Endothelial cell of umbilical vein (primary cell): ENCODE data around the gene AP1B1. TPM values are rescaled to one million over a fixed set of nuclear protein-coding genes. Genes with fewer than 3 reads are reported as not detected.
"Not testable (repeated sequence)": the region's sequence is repeated elsewhere in the genome, so short reads cannot be mapped to it uniquely, and the experiment has no call there.

Experiments used
- BruUV-seq: library from RNA; stranded (reverse); fragments of 400-500 nt; replicated peaks from 2 replicates; lab custom pipeline; 2021; lab: Mats Ljungman, UMichigan
- CTCF ChIA-PET: fragments of 300-600, 350-600 bp; sonication (Branson Sonifier 250); formaldehyde crosslinking; loops from one replicate; lab custom pipeline; 2021; ENCODE audit warnings: antibody characterized with exemption, inconsistent platforms; lab: Charles Lee
- POLR2A ChIA-PET: fragments of 300-600, 350-600 bp; sonication (Branson Sonifier 250); formaldehyde crosslinking; loops from one replicate; lab custom pipeline; 2021; ENCODE audit warnings: antibody characterized with exemption, inconsistent platforms; lab: Charles Lee
- DNase-seq: peaks from one replicate; pipeline ENCODE4 v3.0.0-alpha.2; 2011; ENCODE audit warnings: low read depth, low spot score
- FAIRE-seq: peaks from 2 replicates; lab custom pipeline; 2011; peaks lifted over from hg19 to GRCh38; lab: Jason Lieb, UNC
- H2AFZ ChIP-seq: 2 replicates; pipeline ENCODE4 v1.6.0; 2012; ENCODE audit warnings: low read depth, low read length, control low read depth, inconsistent platforms
- H3K27ac ChIP-seq: 2 replicates; pipeline ENCODE4 v1.5.1; 2011; ENCODE audit warnings: low read depth, mild to moderate bottlenecking, control low read depth, low read length, moderate library complexity; ENCODE audit not compliant: insufficient read depth
- H3K27me3 ChIP-seq, 2 experiments: 2 replicates each; pipeline versions ENCODE4 v1.6.0 to v1.6.1; 2011; ENCODE audit warnings: low read length in 2 of 2, mixed read lengths in 1 of 2; ENCODE audit not compliant: control insufficient read depth in 2 of 2, insufficient read depth in 2 of 2
- H3K36me3 ChIP-seq, 2 experiments: 2 replicates in 1 of 2; 3 replicates in 1 of 2; pipeline ENCODE4 v1.5.1; 2011; ENCODE audit warnings: low read length in 2 of 2, mild to moderate bottlenecking in 1 of 2, moderate library complexity in 1 of 2; ENCODE audit not compliant: control insufficient read depth in 2 of 2, insufficient read depth in 2 of 2; ENCODE audit errors: extremely low read depth in 1 of 2
- H3K4me1 ChIP-seq: 3 replicates; pipeline ENCODE4 v1.5.1; 2011; ENCODE audit warnings: mild to moderate bottlenecking, low read length; ENCODE audit not compliant: control insufficient read depth, insufficient read depth; ENCODE audit errors: extremely low read depth
- H3K4me2 ChIP-seq: 2 replicates; pipeline ENCODE4 v1.6.1; 2011; ENCODE audit warnings: low read length, control low read depth, mixed read lengths; ENCODE audit not compliant: insufficient read depth
- H3K4me3 ChIP-seq, 3 experiments: fragments of 200-600 bp in 1 of 3; sonication (generic), shearing (Covaris generic) in 1 of 3; replicated peaks in 1 of 3; 2 replicates each; pipeline ENCODE4 v1.5.1; 2011 to 2016; ENCODE audit warnings: control low read depth in 3 of 3, low read length in 3 of 3, mild to moderate bottlenecking in 2 of 3, inconsistent platforms in 1 of 3, low read depth in 1 of 3, moderate library complexity in 1 of 3; ENCODE audit not compliant: insufficient read depth in 1 of 3
- H3K79me2 ChIP-seq: 2 replicates; pipeline ENCODE4 v1.6.0; 2012; ENCODE audit warnings: low read length, inconsistent platforms; ENCODE audit not compliant: control insufficient read depth, insufficient read depth
- H3K9ac ChIP-seq: replicated peaks from 2 replicates; pipeline ENCODE3; 2011; ENCODE audit warnings: low read length, control low read depth; ENCODE audit not compliant: insufficient read depth; ENCODE audit errors: extremely low read depth
- H3K9me1 ChIP-seq: replicated peaks from 3 replicates; pipeline ENCODE4 v1.6.0; 2011; ENCODE audit warnings: mild to moderate bottlenecking, low read length; ENCODE audit not compliant: control insufficient read depth, insufficient read depth; ENCODE audit errors: extremely low read depth
- H3K9me3 ChIP-seq: replicated peaks from 2 replicates; pipeline ENCODE4 v1.5.1; 2012; ENCODE audit warnings: low read length, inconsistent platforms; ENCODE audit not compliant: control insufficient read depth, insufficient read depth
- H4K20me1 ChIP-seq: replicated peaks from 2 replicates; pipeline ENCODE3; 2011; ENCODE audit warnings: mild to moderate bottlenecking, low read length; ENCODE audit not compliant: control insufficient read depth, insufficient read depth; ENCODE audit errors: extremely low read depth
- CTCF ChIP-seq, 2 donors: IDR thresholded peaks; 1 replicate in 1 of 2; 2 replicates in 1 of 2; pipeline ENCODE4 v1.5.1; 2011; ENCODE audit warnings: low read length in 2 of 2, mild to moderate bottlenecking in 2 of 2, moderate library complexity in 2 of 2, control low read depth in 1 of 2, inconsistent platforms in 1 of 2, low read depth in 1 of 2; ENCODE audit not compliant: insufficient read depth in 1 of 2; ENCODE audit errors: extremely low read depth in 1 of 2
- EZH2 ChIP-seq: IDR thresholded peaks from 2 replicates; pipeline ENCODE4 v1.6.1; 2012; ENCODE audit warnings: borderline replicate concordance, low read depth, mild to moderate bottlenecking, moderate library complexity, low read length, inconsistent platforms; ENCODE audit not compliant: severe bottlenecking
- FOS ChIP-seq: IDR thresholded peaks from 2 replicates; pipeline ENCODE4 v1.6.1; 2011; ENCODE audit warnings: mild to moderate bottlenecking, low read length, moderate library complexity, borderline replicate concordance; ENCODE audit not compliant: insufficient read depth
- GATA2 ChIP-seq: IDR thresholded peaks from 2 replicates; pipeline ENCODE4 v1.7.0; 2011; ENCODE audit warnings: low read depth, mild to moderate bottlenecking, moderate library complexity, mixed read lengths, low read length; ENCODE audit not compliant: insufficient read length, insufficient read depth
- JUN ChIP-seq: IDR thresholded peaks from 2 replicates; pipeline ENCODE4 v1.6.1; 2011; ENCODE audit warnings: borderline replicate concordance, low read depth; ENCODE audit not compliant: insufficient read length, insufficient read depth
- MAX ChIP-seq: IDR thresholded peaks from 2 replicates; pipeline ENCODE4 v1.6.1; 2011; ENCODE audit not compliant: insufficient read depth, insufficient read length
- POLR2A ChIP-seq: IDR thresholded peaks from 2 replicates; pipeline ENCODE4 v1.6.1; 2012; ENCODE audit warnings: low read depth, mild to moderate bottlenecking, control low read depth, low read length
- POLR2AphosphoS5 ChIP-seq: IDR thresholded peaks from 2 replicates; pipeline ENCODE4 v1.6.1; 2012; ENCODE audit warnings: low read depth, mild to moderate bottlenecking, control low read depth, low read length, moderate library complexity; ENCODE audit not compliant: insufficient read depth
- dilution Hi-C: fragments of 300-500 bp; cut with MboI; formaldehyde crosslinking; loops from one replicate; pipeline ENCODE4 v1.15.0; 2019; ENCODE audit warnings: low sequenced_read_pairs; ENCODE audit not compliant: extremely low pct_ligation_motif_present
- intact Hi-C: fragments of 100-400 bp; cut with micrococcal nuclease; formaldehyde crosslinking; loops from one replicate; pipeline ENCODE4 v1.10.0; 2022
- polyA plus RNA-seq, 4 experiments: library from polyadenylated mRNA; depleted of rRNA in 3 of 4; stranded (reverse) in 3 of 4; unstranded in 1 of 4; fragments of >200 nt; gene quantifications; 2 replicates each; pipeline versions ENCODE4 v1.2.1 to v1.2.3, GENCODE V29; 2011 to 2012; ENCODE audit warnings: missing spikeins in 1 of 4
- total RNA-seq: library from RNA; stranded (reverse); gene quantifications from 2 replicates; pipeline ENCODE4 v1.2.3, GENCODE V29; 2021

Gene AP1B1
- total and polyA plus RNA-seq, 2 donors (not counting 3 experiments of a cell fraction or from before 2014, with no cell fraction given) = 107 to 131 TPM

GRCh38 chr22:29408940-29409339 lies 20.6 kb upstream of the AP1B1 start:
- no peak overlapping the region for H3K9ac ChIP-seq
- no peaks in the 10 kb centered on the region for H3K9me3 ChIP-seq
- TF ChIP-seq POLR2AphosphoS5 (no peak), CTCF (IDR thresholded peaks at IDR 0.05; ENCODE audit: extremely low read depth in 1 of 2, insufficient read depth in 1 of 2, low read depth in 1 of 2, low read length in 2 of 2) (no peak), POLR2A (no peak), GATA2 (no peak), EZH2 (no peak), JUN (no peak), FOS (no peak), MAX (no peak)
- H3K27ac ChIP-seq = no peak overlapping the region
- no peaks in the 10 kb centered on the region for H3K9me1 ChIP-seq
- no peak overlapping the region for H2AFZ ChIP-seq
- H3K4me1 ChIP-seq = no peaks in the 10 kb centered on the region
- dilution Hi-C loops = no loop called here
- no peak for DNase-seq
- no peaks in the 10 kb centered on the region for H4K20me1 ChIP-seq
- H3K27me3 ChIP-seq = no peaks in the 10 kb centered on the region
- no peaks in the 10 kb centered on the region for H3K79me2 ChIP-seq
- no peak overlapping the region for H3K4me3 ChIP-seq
- no peak for FAIRE-seq
- no TSS peak for BruUV-seq
- ChIA-PET POLR2A (no interaction called here), CTCF (no interaction called here)
- H3K4me2 ChIP-seq = no peak overlapping the region
- H3K36me3 ChIP-seq = no peaks in the 10 kb centered on the region
- intact Hi-C loops = no loop called here

GRCh38 chr22:29401538-29401937 lies 13.2 kb upstream of the AP1B1 start:
- H4K20me1 ChIP-seq, H2AFZ ChIP-seq, FAIRE-seq, H3K4me3 ChIP-seq, BruUV-seq, H3K4me2 ChIP-seq, DNase-seq, POLR2A ChIA-PET, H3K27ac ChIP-seq, H3K36me3 ChIP-seq, dilution Hi-C loops, CTCF ChIA-PET, H3K4me1 ChIP-seq, intact Hi-C loops, H3K79me2 ChIP-seq, H3K27me3 ChIP-seq, H3K9me1 ChIP-seq, H3K9ac ChIP-seq, H3K9me3 ChIP-seq: not testable (repeated sequence)
